Neuron (in vitro differentiated cells): ENCODE results near the gene GNB5.

Source experiments
- H2AFZ ChIP-seq: one replicate; pipeline ENCODE4 v1.6.1; 2013; ENCODE audit warnings: low read depth, mild to moderate bottlenecking, inconsistent platforms, low read length, moderate library complexity
- H3K27me3 ChIP-seq: one replicate; pipeline ENCODE4 v1.6.1; 2013; ENCODE audit warnings: low read length; ENCODE audit not compliant: insufficient read depth
- H3K36me3 ChIP-seq: one replicate; pipeline ENCODE4 v1.6.1; 2013; ENCODE audit warnings: low read length; ENCODE audit not compliant: insufficient read depth
- H3K4me1 ChIP-seq: one replicate; pipeline ENCODE4 v1.6.1; 2013; ENCODE audit warnings: low read length; ENCODE audit not compliant: insufficient read depth
- H3K4me3 ChIP-seq: 2 replicates; pipeline ENCODE4 v1.5.1; 2013; ENCODE audit warnings: mild to moderate bottlenecking, low read length, moderate library complexity
- H3K9me3 ChIP-seq: one replicate; pipeline ENCODE4 v1.6.1; 2013; ENCODE audit warnings: low read length

GNB5 gene

GRCh38 chr15:52221730-52222129 lies 30.5 kb upstream of the GNB5 start:
- Histone ChIP-seq H3K27me3 (no peaks in the 10 kb centered on the region), H3K9me3 (no peaks in the 10 kb centered on the region), H3K4me3 (no peak overlapping the region), H3K36me3 (peaks cover 5% of the 10 kb centered on the region), H3K4me1 (no peaks in the 10 kb centered on the region), H2AFZ (no peak overlapping the region)

DNA sequence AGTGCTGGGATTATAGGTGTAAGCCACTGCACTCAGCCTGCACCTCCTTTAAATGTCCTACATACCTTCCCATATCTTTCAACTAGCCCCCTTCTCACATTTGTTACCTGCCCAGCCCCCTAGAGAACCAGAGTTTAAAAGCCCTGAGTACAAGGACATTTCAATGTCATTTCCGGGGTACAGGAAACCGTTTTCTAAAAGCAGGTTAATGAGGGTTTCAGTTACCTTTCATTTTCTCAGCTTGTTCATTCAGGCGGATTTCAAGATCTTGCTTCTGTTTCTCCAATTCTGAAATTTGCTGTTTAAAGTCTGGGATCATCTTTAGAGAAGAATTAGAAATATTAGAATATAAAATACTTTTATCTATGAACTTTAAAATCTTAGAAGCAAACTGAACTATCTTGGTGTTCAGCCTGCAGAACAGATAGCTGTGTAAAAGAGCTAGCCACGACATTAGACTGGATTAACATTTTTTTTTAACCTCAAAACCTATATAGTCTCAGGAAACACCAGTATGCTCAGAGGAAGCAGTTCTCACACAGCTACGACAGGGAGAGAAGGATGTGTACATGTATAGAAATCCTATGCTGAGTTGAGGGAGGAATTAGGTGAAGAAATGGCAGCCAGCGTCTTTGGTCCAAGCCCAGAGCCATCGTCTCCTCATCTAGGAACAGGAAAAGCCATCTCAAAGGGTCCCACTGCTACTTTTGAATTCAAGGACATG lies 29.9 kb upstream of the GNB5 start:
- H3K4me1 ChIP-seq = no peaks in the 10 kb centered on the region
- H3K9me3 ChIP-seq = no peaks in the 10 kb centered on the region
- no peak overlapping the region for H2AFZ ChIP-seq
- peaks cover 5% of the 10 kb centered on the region for H3K36me3 ChIP-seq
- H3K27me3 ChIP-seq = no peaks in the 10 kb centered on the region
- H3K4me3 ChIP-seq = no peak overlapping the region

DNA sequence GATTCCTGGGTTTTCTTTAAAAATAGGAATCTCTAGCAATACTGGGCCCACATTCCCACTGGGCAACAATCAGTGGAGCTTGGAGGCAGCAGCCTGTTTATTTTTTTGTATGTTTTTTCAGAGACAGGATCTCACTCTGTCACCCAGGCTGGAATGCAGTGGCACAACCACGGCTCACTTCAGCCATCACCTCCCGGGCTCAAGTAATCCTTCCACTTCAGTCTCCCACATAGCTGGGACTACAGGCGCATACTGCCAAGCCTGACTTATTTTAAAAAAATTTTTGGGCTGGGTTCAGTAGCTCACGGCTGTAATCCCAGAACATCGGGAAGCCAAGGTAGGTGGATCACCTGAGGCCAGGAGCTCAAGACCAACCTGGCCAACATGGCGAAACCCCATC lies 29.1 kb upstream of the GNB5 start:
- H3K9me3 ChIP-seq = no peaks in the 10 kb centered on the region
- H3K36me3 ChIP-seq = peaks cover 5% of the 10 kb centered on the region
- no peaks in the 10 kb centered on the region for H3K4me1 ChIP-seq
- H2AFZ ChIP-seq = no peak overlapping the region
- H3K4me3 ChIP-seq = no peak overlapping the region
- no peaks in the 10 kb centered on the region for H3K27me3 ChIP-seq

DNA sequence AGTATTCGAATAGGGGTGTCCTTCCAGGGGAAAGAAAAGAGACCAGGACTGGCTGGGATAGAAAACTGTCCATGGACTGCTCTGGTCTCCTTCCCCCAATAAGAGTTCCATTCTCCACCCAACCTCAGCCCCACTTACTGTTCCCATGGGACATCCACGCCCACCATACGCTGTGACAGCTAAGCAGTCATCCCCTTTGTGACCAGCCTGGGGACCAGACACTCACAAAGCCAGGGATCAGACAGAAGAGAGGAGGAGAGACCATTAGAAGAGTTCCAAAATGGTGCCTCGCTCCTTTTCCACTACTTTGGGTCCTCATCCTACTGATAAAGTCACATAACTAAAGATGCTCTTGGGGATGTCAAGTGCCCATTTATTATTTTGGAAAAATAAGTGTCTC lies 27.6 kb upstream of the GNB5 start:
- no peaks in the 10 kb centered on the region for H3K9me3 ChIP-seq
- H3K4me1 ChIP-seq = peaks cover 3% of the 10 kb centered on the region
- H3K4me3 ChIP-seq = no peak overlapping the region
- H3K27me3 ChIP-seq = no peaks in the 10 kb centered on the region
- H3K36me3 ChIP-seq = peaks cover 2% of the 10 kb centered on the region
- no peak overlapping the region for H2AFZ ChIP-seq

- Histone ChIP-seq H2AFZ (no peak overlapping the region), H3K4me1 (peaks cover 3% of the 10 kb centered on the region), H3K27me3 (no peaks in the 10 kb centered on the region), H3K4me3 (no peak overlapping the region), H3K9me3 (no peaks in the 10 kb centered on the region), H3K36me3 (peaks cover 2% of the 10 kb centered on the region)
Measured at GRCh38 chr15:52218371-52218770, 27.2 kb upstream of the GNB5 start.

DNA sequence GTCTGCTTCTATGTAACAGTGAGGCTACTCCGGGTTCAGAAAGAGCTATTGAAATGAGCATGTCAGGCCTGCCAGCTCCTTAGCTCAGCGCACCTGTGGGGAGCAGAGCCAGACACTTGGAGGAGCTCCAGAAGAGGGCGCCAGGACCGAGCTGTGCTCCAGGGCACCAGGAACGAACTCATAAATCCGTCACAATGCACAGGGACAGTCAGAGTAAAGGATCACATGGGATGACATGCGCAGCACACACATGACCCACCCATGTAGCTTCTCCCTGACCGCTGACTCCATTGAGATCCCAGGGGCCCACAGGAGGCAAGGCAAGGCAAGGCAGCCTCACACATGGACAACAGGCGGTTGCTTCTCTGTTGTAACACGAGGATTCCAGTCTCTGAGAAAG lies 26.0 kb upstream of the GNB5 start:
- Histone ChIP-seq H3K4me1 (peaks cover 3% of the 10 kb centered on the region), H3K4me3 (no peak overlapping the region), H2AFZ (no peak overlapping the region), H3K36me3 (no peaks in the 10 kb centered on the region), H3K27me3 (no peaks in the 10 kb centered on the region), H3K9me3 (no peaks in the 10 kb centered on the region)

GRCh38 chr15:52214553-52214952 lies 23.4 kb upstream of the GNB5 start:
- H3K4me1 ChIP-seq = peaks cover 3% of the 10 kb centered on the region
- H3K36me3 ChIP-seq = no peaks in the 10 kb centered on the region
- no peaks in the 10 kb centered on the region for H3K27me3 ChIP-seq
- no peak overlapping the region for H2AFZ ChIP-seq
- no peaks in the 10 kb centered on the region for H3K9me3 ChIP-seq
- no peak overlapping the region for H3K4me3 ChIP-seq

DNA sequence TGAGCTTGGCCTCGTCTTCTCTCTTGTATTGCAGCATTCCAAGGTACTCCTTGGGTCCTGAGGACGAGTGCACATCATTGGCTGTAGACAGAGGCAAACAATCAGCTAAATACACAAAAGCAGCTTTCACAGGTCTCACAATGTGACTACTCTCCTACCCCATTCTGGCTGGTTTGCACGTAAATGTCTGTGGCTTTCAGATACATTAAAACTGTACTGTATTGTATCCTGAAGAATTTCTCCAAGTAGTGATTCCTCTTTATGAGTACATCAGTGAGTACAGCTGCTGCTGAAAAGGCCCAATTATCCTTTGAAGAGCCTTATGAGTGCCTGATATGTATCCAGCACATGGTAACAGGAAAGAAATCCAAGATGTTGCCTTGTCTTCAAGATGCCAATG lies 22.0 kb upstream of the GNB5 start:
- Histone ChIP-seq H2AFZ (no peak overlapping the region), H3K36me3 (no peaks in the 10 kb centered on the region), H3K4me1 (peaks cover 3% of the 10 kb centered on the region), H3K27me3 (no peaks in the 10 kb centered on the region), H3K9me3 (no peaks in the 10 kb centered on the region), H3K4me3 (no peak overlapping the region)

DNA sequence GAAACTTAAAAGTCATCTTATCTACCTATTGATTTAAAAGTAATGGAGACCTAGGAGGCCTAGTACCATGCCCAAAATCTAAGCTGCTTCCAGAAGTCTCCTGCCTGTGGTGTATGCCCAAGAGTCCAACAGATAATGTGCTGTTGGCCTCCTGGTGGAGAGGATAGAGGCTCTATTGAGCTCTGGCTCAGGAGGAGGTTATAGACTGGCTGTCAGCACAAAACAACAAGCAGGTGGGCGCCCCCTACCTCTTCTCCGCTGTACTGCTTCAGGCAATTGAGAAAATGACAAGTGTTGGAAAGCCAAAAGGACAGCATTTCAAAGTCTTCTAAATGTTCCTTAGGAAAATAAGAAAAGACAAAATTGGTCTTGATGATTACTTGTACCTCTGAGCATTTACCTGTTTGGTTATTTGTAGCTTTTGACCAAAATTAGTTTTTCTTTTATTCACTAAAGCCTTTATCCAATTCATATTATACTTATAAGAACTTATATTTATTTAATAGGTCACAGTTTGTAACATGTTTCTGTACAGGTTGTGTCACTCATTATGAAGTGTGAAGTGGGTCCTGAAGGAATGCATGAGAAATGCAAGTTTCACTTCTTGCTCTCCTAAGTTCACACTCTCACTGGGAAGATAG lies 17.2 kb upstream of the GNB5 start:
- H3K36me3 ChIP-seq = no peaks in the 10 kb centered on the region
- no peaks in the 10 kb centered on the region for H3K27me3 ChIP-seq
- no peak overlapping the region for H2AFZ ChIP-seq
- no peaks in the 10 kb centered on the region for H3K9me3 ChIP-seq
- no peaks in the 10 kb centered on the region for H3K4me1 ChIP-seq
- no peak overlapping the region for H3K4me3 ChIP-seq

DNA sequence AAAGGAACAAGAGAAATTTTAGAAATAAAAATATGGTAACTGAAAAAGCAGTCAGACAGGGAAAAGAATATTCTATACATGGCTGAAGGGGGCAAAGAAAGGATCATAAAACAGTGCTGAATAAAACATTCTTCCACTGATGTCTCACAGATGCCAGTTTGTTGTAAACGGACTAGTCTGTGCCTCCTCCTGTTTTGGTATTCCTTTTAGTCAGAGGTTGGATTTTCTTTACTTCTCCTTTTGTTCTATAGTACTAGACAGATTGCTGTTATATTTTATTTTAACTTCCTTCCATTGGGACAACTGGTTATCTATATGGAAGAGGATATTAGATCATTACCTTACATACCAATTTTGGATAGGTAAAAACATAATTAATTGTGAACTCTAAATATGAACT lies 16.0 kb upstream of the GNB5 start:
- Histone ChIP-seq H2AFZ (no peak overlapping the region), H3K9me3 (no peaks in the 10 kb centered on the region), H3K27me3 (no peaks in the 10 kb centered on the region), H3K4me1 (no peaks in the 10 kb centered on the region), H3K4me3 (no peak overlapping the region), H3K36me3 (no peaks in the 10 kb centered on the region)

DNA sequence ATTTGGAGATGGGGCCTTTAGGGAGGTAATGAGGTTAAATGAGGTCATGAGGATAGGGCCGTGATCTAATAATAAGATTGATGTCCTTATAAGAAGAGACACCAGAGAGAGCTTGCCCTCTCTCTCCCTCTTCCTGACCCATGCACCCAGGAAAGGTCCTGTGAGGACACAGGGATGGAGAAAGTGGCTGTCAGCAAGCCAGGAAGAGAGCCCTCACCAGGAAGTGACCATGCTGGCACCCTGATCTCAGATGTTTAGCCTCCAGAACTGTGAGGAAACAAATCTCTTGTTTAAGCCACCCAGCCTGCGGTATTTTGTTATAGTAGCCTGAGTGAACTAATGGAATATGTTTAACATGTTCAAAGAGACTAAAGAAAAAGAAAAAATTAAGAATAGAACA lies 15.3 kb upstream of the GNB5 start:
- H2AFZ ChIP-seq = no peak overlapping the region
- no peaks in the 10 kb centered on the region for H3K4me1 ChIP-seq
- H3K4me3 ChIP-seq = no peak overlapping the region
- no peaks in the 10 kb centered on the region for H3K27me3 ChIP-seq
- no peaks in the 10 kb centered on the region for H3K9me3 ChIP-seq
- no peaks in the 10 kb centered on the region for H3K36me3 ChIP-seq

- Histone ChIP-seq H3K4me3 (no peak overlapping the region), H3K36me3 (no peaks in the 10 kb centered on the region), H3K27me3 (no peaks in the 10 kb centered on the region), H3K4me1 (no peaks in the 10 kb centered on the region), H3K9me3 (no peaks in the 10 kb centered on the region), H2AFZ (no peak overlapping the region)
Measured at GRCh38 chr15:52204657-52205056, 13.5 kb upstream of the GNB5 start.

DNA sequence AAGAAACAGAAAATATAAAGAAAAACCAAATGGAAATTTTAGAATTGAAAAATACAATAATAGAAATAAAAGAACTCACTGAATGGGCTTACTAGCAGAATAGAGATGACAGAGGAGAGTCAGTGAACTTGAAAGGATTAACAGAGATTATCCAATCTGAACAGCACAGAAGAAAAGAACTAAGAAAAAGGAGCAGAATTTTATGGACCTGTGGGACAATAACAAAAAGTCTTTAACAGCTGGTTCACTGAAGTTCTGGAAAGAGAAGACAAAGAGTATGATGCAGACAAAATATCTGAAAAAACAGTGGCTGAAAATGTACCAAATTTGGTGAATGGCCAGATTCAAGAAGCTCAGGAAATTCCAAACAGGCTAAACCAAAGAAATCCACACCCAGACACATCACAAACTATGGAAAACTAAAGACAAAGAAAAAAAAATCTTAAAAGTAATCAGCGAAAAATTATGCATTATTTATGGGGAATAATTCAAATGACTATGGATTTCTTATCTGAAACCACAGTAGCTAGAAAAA lies 9.7 kb upstream of the GNB5 start:
- Histone ChIP-seq H3K4me1 (no peaks in the 10 kb centered on the region), H3K36me3 (no peaks in the 10 kb centered on the region), H2AFZ (no peak overlapping the region), H3K9me3 (no peaks in the 10 kb centered on the region), H3K27me3 (no peaks in the 10 kb centered on the region), H3K4me3 (no peak overlapping the region)
